H1 (cell line): ENCODE measurements around the gene SPINDOC. TPM values are rescaled to one million over a fixed set of nuclear protein-coding genes. Genes with fewer than 3 reads are reported as not detected.

Source experiments
- CTCF ChIA-PET: fragments of 300-600 bp; sonication (Branson Sonifier 250); formaldehyde crosslinking; loops from one replicate; lab custom pipeline; 2021; ENCODE audit not compliant: partially characterized antibody; lab: Charles Lee
- POLR2A ChIA-PET: fragments of 300-600 bp; sonication (Branson Sonifier 250); formaldehyde crosslinking; loops from one replicate; lab custom pipeline; 2021; ENCODE audit warnings: inconsistent platforms; ENCODE audit not compliant: partially characterized antibody; lab: Charles Lee
- DNase-seq, 2 experiments: peaks; one replicate each; pipeline versions ENCODE4 v3.0.0 to v3.0.0-alpha.2; 2010 to 2022; ENCODE audit warnings: low spot score in 2 of 2, low read depth in 1 of 2, mixed read lengths in 1 of 2
- FAIRE-seq: peaks from 2 replicates; lab custom pipeline; 2011; peaks lifted over from hg19 to GRCh38; lab: Jason Lieb, UNC
- H2AFZ ChIP-seq: 2 replicates; pipeline ENCODE4 v1.8.1; 2012; ENCODE audit warnings: low read length, inconsistent platforms
- H2AK5ac ChIP-seq: 2 replicates; pipeline ENCODE4 v1.6.1; 2013; ENCODE audit warnings: low read depth, low read length
- H2BK120ac ChIP-seq: replicated peaks from 2 replicates; pipeline ENCODE3; 2013; ENCODE audit warnings: low read depth, low read length, inconsistent platforms
- H2BK12ac ChIP-seq: 2 replicates; pipeline ENCODE4 v1.6.1; 2013; ENCODE audit warnings: low read depth, low read length
- H2BK15ac ChIP-seq: 2 replicates; pipeline ENCODE4 v1.6.1; 2013; ENCODE audit warnings: low read length
- H2BK20ac ChIP-seq: 2 replicates; pipeline ENCODE4 v1.6.1; 2013; ENCODE audit warnings: low read length
- H2BK5ac ChIP-seq: 2 replicates; pipeline ENCODE4 v1.6.1; 2013; ENCODE audit warnings: low read depth, low read length
- H3K14ac ChIP-seq: 2 replicates; pipeline ENCODE4 v1.6.1; 2013; ENCODE audit warnings: inconsistent platforms; ENCODE audit not compliant: insufficient read length
- H3K18ac ChIP-seq: 2 replicates; pipeline ENCODE4 v1.6.1; 2013; ENCODE audit warnings: low read length; ENCODE audit errors: extremely low read depth
- H3K23ac ChIP-seq: 2 replicates; pipeline ENCODE4 v1.6.1; 2013; ENCODE audit warnings: inconsistent platforms; ENCODE audit not compliant: insufficient read length
- H3K23me2 ChIP-seq: 2 replicates; pipeline ENCODE4 v1.6.1; 2013; ENCODE audit warnings: low read depth, low read length
- H3K27ac ChIP-seq: 2 replicates; pipeline ENCODE4 v1.6.1; 2011; ENCODE audit warnings: low read depth, low read length, inconsistent platforms
- H3K27me3 ChIP-seq, 4 experiments: replicated peaks in 1 of 4; 1 replicate in 1 of 4; 2 replicates in 3 of 4; pipeline versions ENCODE4 v1.6.1 to v1.8.1; 2011 to 2013; ENCODE audit warnings: low read length in 3 of 4, mild to moderate bottlenecking in 3 of 4, inconsistent platforms in 2 of 4, mixed read lengths in 2 of 4, moderate library complexity in 1 of 4; ENCODE audit not compliant: control insufficient read depth in 3 of 4, insufficient read depth in 3 of 4; ENCODE audit errors: extremely low read depth in 1 of 4
- H3K36me3 ChIP-seq, 4 experiments: 2 replicates each; pipeline versions ENCODE4 v1.6.1 to v1.8.1; 2011 to 2013; ENCODE audit warnings: mild to moderate bottlenecking in 4 of 4, low read length in 3 of 4, moderate library complexity in 2 of 4, control low read depth in 1 of 4, inconsistent platforms in 1 of 4; ENCODE audit not compliant: insufficient read depth in 4 of 4, control insufficient read depth in 2 of 4
- H3K4ac ChIP-seq: replicated peaks from 2 replicates; pipeline ENCODE3; 2013; ENCODE audit warnings: low read length, low read depth, mixed read lengths, inconsistent platforms; ENCODE audit not compliant: insufficient read length
- H3K4me1 ChIP-seq, 4 experiments: replicated peaks in 1 of 4; 1 replicate in 1 of 4; 2 replicates in 3 of 4; pipeline versions ENCODE4 v1.6.1 to v1.8.1; 2011 to 2013; ENCODE audit warnings: low read length in 3 of 4, inconsistent platforms in 2 of 4, mixed read lengths in 1 of 4; ENCODE audit not compliant: insufficient read depth in 4 of 4, control insufficient read depth in 3 of 4
- H3K4me2 ChIP-seq, 2 experiments: 2 replicates each; pipeline versions ENCODE4 v1.6.1 to v1.8.1; 2011 to 2013; ENCODE audit warnings: low read depth in 2 of 2, low read length in 2 of 2, control low read depth in 1 of 2, inconsistent platforms in 1 of 2, mild to moderate bottlenecking in 1 of 2; ENCODE audit not compliant: insufficient read depth in 1 of 2
- H3K4me3 ChIP-seq, 4 experiments: fragments of 200-600, 300-600 bp in 1 of 4; sonication (generic), shearing (Covaris generic), sonication (Bioruptor Twin) in 1 of 4; 2 replicates each; pipeline versions ENCODE4 v1.5.1 to v1.8.1; 2011 to 2016; ENCODE audit warnings: low read length in 4 of 4, low read depth in 3 of 4, control low read depth in 2 of 4, inconsistent platforms in 2 of 4, mild to moderate bottlenecking in 2 of 4, mixed read lengths in 1 of 4, moderate library complexity in 1 of 4; ENCODE audit not compliant: insufficient read depth in 2 of 4; ENCODE audit errors: extremely low read depth in 1 of 4
- H3K56ac ChIP-seq: replicated peaks from 2 replicates; pipeline ENCODE3; 2013; ENCODE audit warnings: low read depth, mild to moderate bottlenecking, mixed read lengths, low read length, inconsistent platforms; ENCODE audit not compliant: insufficient read length
- H3K79me1 ChIP-seq: 2 replicates; pipeline ENCODE4 v1.6.1; 2013; ENCODE audit warnings: low read depth, low read length, control low read depth
- H3K79me2 ChIP-seq, 2 experiments: 2 replicates each; pipeline versions ENCODE4 v1.6.1 to v1.8.1; 2012 to 2013; ENCODE audit warnings: low read length in 2 of 2, mild to moderate bottlenecking in 2 of 2, inconsistent platforms in 1 of 2; ENCODE audit not compliant: insufficient read depth in 2 of 2, control insufficient read depth in 1 of 2
- H3K9ac ChIP-seq, 4 experiments: replicated peaks in 1 of 4; 1 replicate in 1 of 4; 2 replicates in 3 of 4; pipeline versions ENCODE4 v1.6.1 to v1.8.1; 2011 to 2013; ENCODE audit warnings: low read depth in 3 of 4, low read length in 3 of 4, control low read depth in 2 of 4, mild to moderate bottlenecking in 2 of 4, moderate library complexity in 2 of 4, inconsistent platforms in 1 of 4; ENCODE audit errors: extremely low read depth in 1 of 4
- H3K9me3 ChIP-seq, 2 experiments: 2 replicates each; pipeline versions ENCODE4 v1.6.1 to v1.8.1; 2012 to 2013; ENCODE audit warnings: mild to moderate bottlenecking in 2 of 2, moderate library complexity in 2 of 2, control low read depth in 1 of 2, inconsistent platforms in 1 of 2, low read depth in 1 of 2, low read length in 1 of 2, mixed read lengths in 1 of 2; ENCODE audit not compliant: insufficient read depth in 2 of 2
- H4K20me1 ChIP-seq, 2 experiments: replicated peaks in 1 of 2; 2 replicates each; pipeline versions ENCODE3 to v1.8.1; 2011 to 2013; ENCODE audit warnings: inconsistent platforms in 2 of 2, low read length in 2 of 2, mild to moderate bottlenecking in 1 of 2; ENCODE audit not compliant: insufficient read depth in 2 of 2, control insufficient read depth in 1 of 2
- H4K5ac ChIP-seq: 2 replicates; pipeline ENCODE4 v1.6.1; 2013; ENCODE audit warnings: low read length, low read depth, mixed read lengths, inconsistent platforms; ENCODE audit not compliant: insufficient read length
- H4K8ac ChIP-seq: 2 replicates; pipeline ENCODE4 v1.8.0; 2013; ENCODE audit warnings: mild to moderate bottlenecking, moderate library complexity, low read length, inconsistent platforms; ENCODE audit not compliant: insufficient read depth; ENCODE audit errors: extremely low read depth
- H4K91ac ChIP-seq: replicated peaks from 2 replicates; pipeline ENCODE3; 2013; ENCODE audit warnings: low read length, mixed read lengths, inconsistent platforms; ENCODE audit not compliant: insufficient read length
- BCL11A ChIP-seq, 2 experiments: IDR thresholded peaks; one replicate each; pipeline ENCODE4 v1.6.1; 2011; ENCODE audit warnings: low read depth in 2 of 2, low read length in 2 of 2, mild to moderate bottlenecking in 2 of 2
- CHD1 ChIP-seq: IDR thresholded peaks from 2 replicates; pipeline ENCODE4 v1.6.1; 2012; ENCODE audit warnings: low read depth, low read length, improper control_type of control experiment
- MAFK ChIP-seq: IDR thresholded peaks from 2 replicates; pipeline ENCODE4 v1.6.1; 2012; ENCODE audit warnings: low read depth, mild to moderate bottlenecking, improper control_type of control experiment, low read length
- TAF7 ChIP-seq: optimal IDR thresholded peaks from 2 replicates; pipeline ENCODE3; 2011; ENCODE audit warnings: low read depth, mild to moderate bottlenecking, inconsistent platforms, low read length, moderate library complexity, borderline replicate concordance
- TCF12 ChIP-seq: IDR thresholded peaks from 2 replicates; pipeline ENCODE4 v1.6.1; 2011; ENCODE audit warnings: low read depth, mild to moderate bottlenecking, low read length
- WGBS, 2 experiments: shearing (Covaris generic) in 1 of 2; methylation state at CpG; one replicate each; pipeline versions ENCODE4 v1.1.6 to v1.1.7; 2013 to 2015; ENCODE audit warnings: low lambda C conversion rate in 2 of 2, mixed read lengths in 2 of 2, inconsistent platforms in 1 of 2, low coverage in 1 of 2, missing lambda C conversion rate in 1 of 2; ENCODE audit not compliant: insufficient replicate concordance in 2 of 2, insufficient coverage in 1 of 2, insufficient read length in 1 of 2; ENCODE audit errors: extremely low coverage in 1 of 2, missing lambda C conversion rate in 1 of 2; 5-methylcytosine and 5-hydroxymethylcytosine counted together
- polyA plus RNA-seq, 7 experiments: library from polyadenylated mRNA; depleted of rRNA in 3 of 7; stranded (reverse) in 5 of 7; unstranded in 2 of 7; fragments of >200 nt in 5 of 7; fragments of 200-250 nt in 2 of 7; gene quantifications; 1 replicate in 5 of 7; 2 replicates in 1 of 7; 4 replicates in 1 of 7; pipeline versions ENCODE4 v1.2.1 to v1.2.3, GENCODE V29; 2011 to 2013; ENCODE audit warnings: missing spikeins in 2 of 7, mixed read lengths in 2 of 7
- total RNA-seq: library from RNA; stranded (reverse); fragmentation: NEBNext Ultra II Directional; extraction: Animal tissue kit (Norgen Biotek cat#: 25700); gene quantifications from 2 replicates; pipeline ENCODE4 v1.2.1, GENCODE V29; 2021

Gene SPINDOC
- total and polyA plus RNA-seq, 2 of the 8 experiments (the other 6 are each of a cell fraction or from before 2014, with no cell fraction given): 78.7 to 99.7 TPM

DNA sequence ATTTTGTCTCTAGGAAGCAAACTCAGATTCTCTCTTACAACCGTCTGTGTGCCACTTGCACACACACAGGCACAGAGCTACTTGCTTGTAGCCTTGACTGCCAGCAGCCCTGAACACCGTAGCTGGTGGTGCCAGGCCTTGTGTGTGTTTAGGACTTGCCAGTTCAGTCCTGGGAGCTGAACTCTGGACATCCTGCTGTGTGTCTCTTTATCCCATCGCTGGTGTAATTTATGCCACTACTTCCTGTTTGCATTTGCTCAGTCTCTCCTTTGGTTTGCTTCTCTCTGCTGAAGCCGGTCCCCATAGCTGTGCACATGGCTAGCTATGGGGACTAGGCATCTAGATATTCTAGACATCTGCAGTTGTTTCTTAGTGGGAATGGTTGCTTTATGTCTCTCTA, 49.7 kb downstream of the SPINDOC start:
- no peak overlapping the region for H2AFZ ChIP-seq
- H3K79me2 ChIP-seq: peaks cover 4 to 73% of the 10 kb centered on the region in 2 experiments; a peak in 2 of 4 replicates
- no peaks in the 10 kb centered on the region; a peak in 3 of 7 replicates for H3K4me1 ChIP-seq
- no peak overlapping the region for H2BK20ac ChIP-seq
- H3K9me3 ChIP-seq: no peaks in the 10 kb centered on the region
- H2BK5ac ChIP-seq: no peak overlapping the region
- no peak overlapping the region for H3K14ac ChIP-seq
- ChIA-PET CTCF (interaction anchor here (0.6 to 3.3 kb wide), 10 partner anchors 10 to 496 kb away, joined by 3 to 13 read pairs (median 4); partner anchors contain the start of gene MARK2), POLR2A (interaction anchor here (0.8 to 1.9 kb wide), 5 partner anchors 10 to 48 kb away, joined by 3 to 7 read pairs (median 3); no protein-coding TSS in a partner anchor)
- no peak overlapping the region for H3K56ac ChIP-seq
- no peak overlapping the region for H3K4ac ChIP-seq
- H3K4me3 ChIP-seq: no peak overlapping the region
- no peak overlapping the region for H4K91ac ChIP-seq
- no peak overlapping the region for H2BK12ac ChIP-seq
- H2BK15ac ChIP-seq: no peak overlapping the region
- H4K20me1 ChIP-seq: peaks cover 2 to 10% of the 10 kb centered on the region in 2 experiments
- no peak overlapping the region for H2BK120ac ChIP-seq
- no peak overlapping the region; the same call in 1 of the 2 replicates for H3K18ac ChIP-seq
- no peak overlapping the region for H2AK5ac ChIP-seq
- no peak overlapping the region for H3K27ac ChIP-seq
- DNase-seq (no peak), FAIRE-seq (no peak)
- peaks cover 0 to 5% (median 0%) of the 10 kb centered on the region in 4 experiments; a peak in 1 of 8 replicates for H3K36me3 ChIP-seq
- no peak overlapping the region for H3K4me2 ChIP-seq
- WGBS, 2 experiments: 89% methylated on average over 4 of the region's 4 CpGs; no CpG with 5 or more reads in 1 of the 2 experiments
- H4K8ac ChIP-seq: no peak overlapping the region
- H3K9ac ChIP-seq: peak overlapping the region in 1 of 4 experiments; percentile 8; a peak in 1 of 7 replicates
- H3K23ac ChIP-seq: no peak overlapping the region
- no peaks in the 10 kb centered on the region for H3K27me3 ChIP-seq
- H3K79me1 ChIP-seq: peaks cover 13% of the 10 kb centered on the region
- H3K23me2 ChIP-seq: no peaks in the 10 kb centered on the region
- H4K5ac ChIP-seq: no peak overlapping the region
- TF ChIP-seq MAFK: no peak
- TF ChIP-seq BCL11A (IDR thresholded peaks at IDR 0.05; ENCODE audit: low read depth in 2 of 2, low read length in 2 of 2): no peak
- TF ChIP-seq CHD1: no peak
- no peak for TF ChIP-seq TAF7
- TF ChIP-seq TCF12: no peak
